Stimulated activated naive B cell treated with anti-CD40 and anti-IgM and Interleukin-4, amounts not matched to agents 10 μg/mL and 1 μg/mL and 100 μg/mL, for 72 hours (primary cell): ENCODE data around the gene IKBKE.

Experiments used
- ATAC-seq, 2 donors: fragments of 150-1000 bp; cut with Tn5 transposase; replicated peaks; 2 replicates each; pipeline ENCODE4 v1.10.0; 2021; ENCODE audit warnings: moderate library complexity in 1 of 2
- DNase-seq: peaks from one replicate; pipeline ENCODE4 v3.0.0; 2021
- H3K27ac Mint-ChIP-seq: one replicate; pipeline ENCODE4 v1.8.0; 2022; ENCODE audit warnings: mild to moderate bottlenecking, mixed read lengths
- H3K27me3 Mint-ChIP-seq, 2 donors: one replicate each; pipeline ENCODE4 v1.8.0; 2022; ENCODE audit warnings: mixed read lengths in 2 of 2
- H3K36me3 Mint-ChIP-seq, 2 donors: one replicate each; pipeline ENCODE4 v1.8.0; 2022; ENCODE audit warnings: mixed read lengths in 2 of 2, mild to moderate bottlenecking in 1 of 2
- H3K4me1 Mint-ChIP-seq, 2 donors: one replicate each; pipeline ENCODE4 v1.8.0; 2022; ENCODE audit warnings: mixed read lengths in 2 of 2, mild to moderate bottlenecking in 1 of 2
- H3K4me3 Mint-ChIP-seq, 2 donors: one replicate each; pipeline ENCODE4 v1.8.0; 2022; ENCODE audit warnings: mild to moderate bottlenecking in 2 of 2, mixed read lengths in 2 of 2, moderate library complexity in 1 of 2
- H3K9me3 Mint-ChIP-seq, 2 donors: one replicate each; pipeline ENCODE4 v1.8.0; 2022; ENCODE audit warnings: mixed read lengths in 2 of 2, mild to moderate bottlenecking in 1 of 2

The IKBKE gene

GRCh38 chr1:206529425-206529824 lies 59.1 kb downstream of the IKBKE start:
- Mint-ChIP-seq H3K27ac (no peak overlapping the region), H3K4me3 (no peak overlapping the region), H3K9me3 (no peaks in the 10 kb centered on the region), H3K4me1 (peaks cover 12 to 25% of the 10 kb centered on the region in 2 donors), H3K27me3 (no peaks in the 10 kb centered on the region), H3K36me3 (no peaks in the 10 kb centered on the region)
- no peak for DNase-seq
- no peak for ATAC-seq

- DNase-seq: no peak
- Mint-ChIP-seq H3K9me3 (no peaks in the 10 kb centered on the region), H3K4me3 (no peak overlapping the region), H3K27me3 (peaks cover 0 to 5% of the 10 kb centered on the region in 2 donors), H3K27ac (no peak overlapping the region), H3K36me3 (no peaks in the 10 kb centered on the region), H3K4me1 (peaks cover 6 to 16% of the 10 kb centered on the region in 2 donors)
- no peak for ATAC-seq
These were observed 62.1 kb downstream of the IKBKE start for GRCh38 chr1:206532368-206532767.

GRCh38 chr1:206534552-206534951 lies 64.3 kb downstream of the IKBKE start:
- Mint-ChIP-seq H3K9me3 (no peaks in the 10 kb centered on the region), H3K4me1 (peaks cover 9 to 23% of the 10 kb centered on the region in 2 donors), H3K27me3 (peaks cover 0 to 5% of the 10 kb centered on the region in 2 donors), H3K4me3 (no peak overlapping the region), H3K36me3 (peaks cover 0 to 8% of the 10 kb centered on the region in 2 donors), H3K27ac (no peak overlapping the region)
- DNase-seq (no peak), ATAC-seq (no peak)

GRCh38 chr1:206535853-206536188 lies 65.5 kb downstream of the IKBKE start:
- H3K4me3 Mint-ChIP-seq: no peak overlapping the region
- no peak for DNase-seq
- ATAC-seq: no peak
- H3K4me1 Mint-ChIP-seq: peaks cover 9 to 23% of the 10 kb centered on the region in 2 donors
- peaks cover 0 to 5% of the 10 kb centered on the region in 2 donors for H3K27me3 Mint-ChIP-seq
- H3K27ac Mint-ChIP-seq: no peak overlapping the region
- H3K36me3 Mint-ChIP-seq: peaks cover 0 to 8% of the 10 kb centered on the region in 2 donors
- H3K9me3 Mint-ChIP-seq: no peaks in the 10 kb centered on the region

- H3K36me3 Mint-ChIP-seq: peaks cover 3 to 8% of the 10 kb centered on the region in 2 donors
- H3K4me1 Mint-ChIP-seq: peaks cover 9 to 23% of the 10 kb centered on the region in 2 donors
- ATAC-seq (no peak), DNase-seq (no peak)
- H3K27ac Mint-ChIP-seq: no peak overlapping the region
- peaks cover 0 to 5% of the 10 kb centered on the region in 2 donors for H3K27me3 Mint-ChIP-seq
- H3K9me3 Mint-ChIP-seq: no peaks in the 10 kb centered on the region
- H3K4me3 Mint-ChIP-seq: no peak overlapping the region
These were observed 66.9 kb downstream of the IKBKE start for GRCh38 chr1:206537141-206537540.

- ATAC-seq: peak; percentile 56 to 65
- DNase-seq: no peak
- Mint-ChIP-seq H3K4me3 (no peak overlapping the region), H3K36me3 (peaks cover 3 to 8% of the 10 kb centered on the region in 2 donors), H3K27ac (peak overlapping the region; percentile 75), H3K4me1 (peaks cover 9 to 23% of the 10 kb centered on the region in 2 donors), H3K9me3 (no peaks in the 10 kb centered on the region), H3K27me3 (peaks cover 0 to 5% of the 10 kb centered on the region in 2 donors)
These were observed 68.0 kb downstream of the IKBKE start for GRCh38 chr1:206538086-206538770.

- no peak overlapping the region for H3K4me3 Mint-ChIP-seq
- H3K9me3 Mint-ChIP-seq: no peaks in the 10 kb centered on the region
- no peak for ATAC-seq
- H3K36me3 Mint-ChIP-seq: peaks cover 3 to 8% of the 10 kb centered on the region in 2 donors
- no peak for DNase-seq
- peak overlapping the region; percentile 75 for H3K27ac Mint-ChIP-seq
- H3K27me3 Mint-ChIP-seq: peaks cover 0 to 5% of the 10 kb centered on the region in 2 donors
- H3K4me1 Mint-ChIP-seq: peaks cover 9 to 23% of the 10 kb centered on the region in 2 donors
These were observed 68.8 kb downstream of the IKBKE start for GRCh38 chr1:206538901-206539640.

GRCh38 chr1:206540044-206540780 lies 69.9 kb downstream of the IKBKE start:
- no peak overlapping the region for H3K27ac Mint-ChIP-seq
- DNase-seq (no peak), ATAC-seq (no peak)
- no peak overlapping the region for H3K4me3 Mint-ChIP-seq
- peaks cover 0 to 5% of the 10 kb centered on the region in 2 donors for H3K27me3 Mint-ChIP-seq
- peaks cover 13 to 22% of the 10 kb centered on the region in 2 donors for H3K4me1 Mint-ChIP-seq
- no peaks in the 10 kb centered on the region for H3K9me3 Mint-ChIP-seq
- peaks cover 3 to 8% of the 10 kb centered on the region in 2 donors for H3K36me3 Mint-ChIP-seq

GRCh38 chr1:206541236-206541833 lies 71.1 kb downstream of the IKBKE start:
- DNase-seq (no peak), ATAC-seq (no peak)
- Mint-ChIP-seq H3K4me1 (peaks cover 9 to 19% of the 10 kb centered on the region in 2 donors), H3K36me3 (peaks cover 3 to 8% of the 10 kb centered on the region in 2 donors), H3K4me3 (no peak overlapping the region), H3K9me3 (no peaks in the 10 kb centered on the region), H3K27me3 (peaks cover 0 to under 1% of the 10 kb centered on the region in 2 donors), H3K27ac (peak overlapping the region; percentile 63)

- peaks cover 6 to 12% of the 10 kb centered on the region in 2 donors for H3K4me1 Mint-ChIP-seq
- no peak overlapping the region for H3K4me3 Mint-ChIP-seq
- no peaks in the 10 kb centered on the region for H3K9me3 Mint-ChIP-seq
- DNase-seq (peak; percentile 65), ATAC-seq (peak; percentile 89 to 93)
- no peaks in the 10 kb centered on the region for H3K27me3 Mint-ChIP-seq
- peak overlapping the region; percentile 9 for H3K27ac Mint-ChIP-seq
- H3K36me3 Mint-ChIP-seq: peaks cover 3 to 4% of the 10 kb centered on the region in 2 donors
These were observed 74.4 kb downstream of the IKBKE start for GRCh38 chr1:206544562-206545257.

- peak in 1 of 2 donors; percentile 14 for ATAC-seq
- H3K4me3 Mint-ChIP-seq: no peak overlapping the region
- DNase-seq: no peak
- H3K27ac Mint-ChIP-seq: no peak overlapping the region
- H3K9me3 Mint-ChIP-seq: no peaks in the 10 kb centered on the region
- peaks cover 6 to 12% of the 10 kb centered on the region in 2 donors for H3K4me1 Mint-ChIP-seq
- no peaks in the 10 kb centered on the region for H3K27me3 Mint-ChIP-seq
- peaks cover 3 to 4% of the 10 kb centered on the region in 2 donors for H3K36me3 Mint-ChIP-seq
These were observed 75.1 kb downstream of the IKBKE start for GRCh38 chr1:206545351-206545750.
